HepG2 (cell line): Measurements from ENCODE around the gene DNTTIP2. TPM values are rescaled to one million over a fixed set of nuclear protein-coding genes. Genes with fewer than 3 reads are reported as not detected.

Experiments
- CHCHD3 ChIP-seq: sonication (generic); formaldehyde crosslinking; IDR thresholded peaks from 2 replicates; pipeline ENCODE4 v1.8.0; 2022; ENCODE audit warnings: mild to moderate bottlenecking, missing genetic modification reagents, moderate library complexity
- EHMT2 ChIP-seq: fragments of 200-600 bp; sonication (generic); IDR thresholded peaks from 2 replicates; pipeline ENCODE4 v1.7.0; 2017; ENCODE audit warnings: antibody characterized with exemption, low read depth, low read length, borderline replicate concordance
- ETV5 ChIP-seq: IDR thresholded peaks from 2 replicates; pipeline ENCODE4 v1.6.1; 2018; ENCODE audit warnings: missing biosample characterization, missing genetic modification reagents, inconsistent platforms, borderline replicate concordance
- FIP1L1 ChIP-seq: fragments of 200-400 bp; formaldehyde crosslinking; IDR thresholded peaks from 2 replicates; pipeline ENCODE4 v1.6.1; 2018; ENCODE audit warnings: low read depth, mild to moderate bottlenecking, low read length, moderate library complexity, borderline replicate concordance; ENCODE audit not compliant: insufficient read depth
- FOXA1 ChIP-seq, 2 experiments: fragments of 450-650 bp in 1 of 2; sonication (generic) in 1 of 2; formaldehyde crosslinking in 1 of 2; IDR thresholded peaks; 2 replicates each; pipeline versions ENCODE4 v1.4.0 to v1.6.1; 2016 to 2020; ENCODE audit warnings: missing genetic modification reagents in 1 of 2
- HOXA7 ChIP-seq: sonication (generic); formaldehyde crosslinking; IDR thresholded peaks from 2 replicates; pipeline ENCODE4 v1.8.1; 2022; ENCODE audit warnings: mild to moderate bottlenecking, missing genetic modification reagents, moderate library complexity
- KMT2B ChIP-seq: IDR thresholded peaks from 2 replicates; pipeline ENCODE4 v1.6.1; 2016; ENCODE audit warnings: missing genetic modification reagents, missing compliant biosample characterization
- MAZ ChIP-seq, 2 experiments: sonication (generic) in 1 of 2; formaldehyde crosslinking in 1 of 2; IDR thresholded peaks; 2 replicates each; pipeline versions ENCODE4 v1.5.0 to v1.6.1; 2012 to 2020; ENCODE audit warnings: low read depth in 2 of 2, mild to moderate bottlenecking in 2 of 2, borderline replicate concordance in 1 of 2, improper control_type of control experiment in 1 of 2, low read length in 1 of 2, missing genetic modification reagents in 1 of 2, moderate library complexity in 1 of 2
- NFKB2 ChIP-seq: sonication (generic); formaldehyde crosslinking; IDR thresholded peaks from 2 replicates; pipeline ENCODE4 v1.4.0; 2020; ENCODE audit warnings: missing genetic modification reagents, borderline replicate concordance
- ONECUT2 ChIP-seq: sonication (generic); formaldehyde crosslinking; IDR thresholded peaks from 2 replicates; pipeline ENCODE4 v1.4.0; 2020; ENCODE audit warnings: missing genetic modification reagents
- YEATS4 ChIP-seq: sonication (generic); formaldehyde crosslinking; IDR thresholded peaks from 2 replicates; pipeline ENCODE4 v1.4.0; 2020; ENCODE audit warnings: missing genetic modification reagents, borderline replicate concordance
- ZBTB21 ChIP-seq: sonication (generic); formaldehyde crosslinking; IDR thresholded peaks from 2 replicates; pipeline ENCODE4 v1.4.0; 2020; ENCODE audit warnings: missing genetic modification reagents
- ZHX1 ChIP-seq: sonication (generic); formaldehyde crosslinking; IDR thresholded peaks from 2 replicates; pipeline ENCODE4 v1.8.1; 2022; ENCODE audit warnings: low read depth, mild to moderate bottlenecking, missing genetic modification reagents
- ZMYM4 ChIP-seq: sonication (generic); formaldehyde crosslinking; IDR thresholded peaks from 2 replicates; pipeline ENCODE4 v1.8.1; 2023; ENCODE audit warnings: mild to moderate bottlenecking, missing genetic modification reagents
- ZNF337 ChIP-seq: sonication (generic); formaldehyde crosslinking; IDR thresholded peaks from 2 replicates; pipeline ENCODE4 v1.5.1; 2020; ENCODE audit warnings: missing genetic modification reagents, low read depth, mild to moderate bottlenecking, borderline replicate concordance
- ZNF362 ChIP-seq: sonication (generic); formaldehyde crosslinking; IDR thresholded peaks from 2 replicates; pipeline ENCODE4 v1.4.0; 2020; ENCODE audit warnings: missing genetic modification reagents, mild to moderate bottlenecking, borderline replicate concordance
- ZNF451 ChIP-seq: sonication (generic); formaldehyde crosslinking; IDR thresholded peaks from 2 replicates; pipeline ENCODE4 v1.5.0; 2020; ENCODE audit warnings: mild to moderate bottlenecking, missing genetic modification reagents
- ZNF513 ChIP-seq: sonication (generic); formaldehyde crosslinking; conservative IDR thresholded peaks from 2 replicates; pipeline ENCODE4 v1.5.0; 2020; ENCODE audit warnings: missing genetic modification reagents
- ZXDC ChIP-seq: sonication (generic); formaldehyde crosslinking; IDR thresholded peaks from 2 replicates; pipeline ENCODE4 v1.5.0; 2020; ENCODE audit warnings: mild to moderate bottlenecking, missing genetic modification reagents
- ZZZ3 ChIP-seq: sonication (generic); formaldehyde crosslinking; IDR thresholded peaks from 2 replicates; pipeline ENCODE4 v1.4.0; 2020; ENCODE audit warnings: missing genetic modification reagents, mild to moderate bottlenecking, borderline replicate concordance
- polyA plus RNA-seq, 8 experiments: library from polyadenylated mRNA; depleted of rRNA in 3 of 8; stranded (reverse) in 7 of 8; unstranded in 1 of 8; fragments of >200 nt; fragmentation: Illumina TruSeq in 4 of 8; extraction: Trizol in 4 of 8; gene quantifications; 2 replicates each; pipeline versions ENCODE4 v1.2.1 to v1.2.3, GENCODE V29; 2011 to 2016; ENCODE audit warnings: low read depth in 4 of 8, missing spikeins in 1 of 8, mixed read lengths in 1 of 8; ENCODE audit not compliant: insufficient read depth in 1 of 8
- total RNA-seq, 5 experiments: library from RNA; depleted of rRNA; stranded (reverse); fragments of >200 nt; fragmentation: Illumina TruSeq; extraction: Trizol; gene quantifications; 2 replicates each; pipeline ENCODE4 v1.2.3, GENCODE V29; 2016; ENCODE audit warnings: low read depth in 1 of 5

Gene DNTTIP2
- total and polyA plus RNA-seq, 2 of the 13 experiments (the other 11 are each of a cell fraction or from before 2014, with no cell fraction given), result 11.4 to 63.3 TPM

- TF ChIP-seq ZNF513 (CRISPR knock-in tag) (no peak), ZNF337 (CRISPR knock-in tag) (no peak), ZNF362 (CRISPR knock-in tag) (peak; percentile 99), NFKB2 (no peak), ZNF451 (CRISPR knock-in tag) (no peak), ZHX1 (CRISPR knock-in tag) (0 out of 2 replicates have a peak, but pooled peaks have one; percentile 48), EHMT2 (no peak; the same call in 1 of the 2 replicates), CHCHD3 (CRISPR knock-in tag) (no peak), ETV5 (CRISPR knock-in tag) (peak; percentile 45; the same call in 1 of the 2 replicates), YEATS4 (CRISPR knock-in tag) (peak; percentile 67; the same call in 1 of the 2 replicates), ZXDC (CRISPR knock-in tag) (no peak), FOXA1 (IDR thresholded peaks at IDR 0.05) (no peak), FOXA1 (CRISPR knock-in tag; IDR thresholded peaks at IDR 0.05) (peak; percentile 43; the same call in 1 of the 2 replicates), MAZ (IDR thresholded peaks at IDR 0.05; ENCODE audit: borderline replicate concordance, low read depth, low read length) (0 out of 2 replicates have a peak, but pooled peaks have one; percentile 37), MAZ (CRISPR knock-in tag; IDR thresholded peaks at IDR 0.05; ENCODE audit: low read depth) (0 out of 2 replicates have a peak, but pooled peaks have one; percentile 55), ZBTB21 (CRISPR knock-in tag) (no peak), KMT2B (CRISPR knock-in tag) (no peak), FIP1L1 (no peak), HOXA7 (CRISPR knock-in tag) (no peak), ONECUT2 (CRISPR knock-in tag) (no peak), ZZZ3 (CRISPR knock-in tag) (no peak), ZMYM4 (CRISPR knock-in tag) (peak; percentile 88)
Measured at GRCh38 chr1:93827633-93828366, 51.2 kb downstream of the DNTTIP2 start (continued).
